Endothelial cell of hepatic sinusoid (primary cell): ENCODE data around the gene FMN2.

ENCODE experiments used
- in situ Hi-C: cut with HindIII; loops from 2 replicates; pipeline ENCODE4 v1.10.0; 2017; ENCODE audit warnings: low sequenced_read_pairs

FMN2 gene

DNA sequence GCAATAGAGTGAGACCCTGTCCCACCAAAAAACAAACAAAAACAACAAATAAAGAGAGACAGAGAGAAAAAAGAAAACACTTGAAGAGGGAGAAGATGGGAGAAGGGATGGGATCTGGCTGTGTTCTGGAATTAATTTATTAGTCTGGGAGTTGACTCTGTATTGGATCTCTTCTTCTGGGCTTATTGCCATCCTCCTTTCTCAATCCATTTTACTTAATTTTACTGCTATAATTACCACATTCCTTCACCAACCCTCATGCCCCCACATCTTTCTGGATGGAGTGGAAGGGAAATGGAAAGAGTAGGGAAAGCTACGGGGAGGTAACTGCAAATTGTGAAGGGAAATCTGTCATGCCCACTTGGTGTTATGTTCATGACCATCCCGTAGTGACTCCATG, 42.9 kb downstream of the FMN2 start:
- in situ Hi-C loops: no loop called here

DNA sequence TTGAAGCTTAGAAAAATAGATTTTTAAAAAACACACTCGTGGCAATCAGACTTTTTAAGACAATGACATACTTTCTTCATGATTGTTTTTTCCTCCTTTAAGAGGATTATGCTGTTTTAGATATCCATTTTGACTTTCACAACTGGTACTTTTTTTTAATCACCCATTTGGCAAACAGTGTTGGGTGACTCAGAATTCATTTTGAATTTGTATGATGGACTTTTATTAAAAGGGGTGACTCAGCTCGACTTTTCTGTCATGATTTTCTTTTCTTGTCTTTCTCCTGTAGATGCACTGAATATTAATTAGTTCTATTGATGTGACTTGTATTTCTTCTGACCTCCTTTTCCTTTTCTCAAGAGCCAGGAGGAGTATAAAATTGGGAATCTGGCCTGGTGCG, 44.7 kb downstream of the FMN2 start:
- in situ Hi-C loops: no loop called here

DNA sequence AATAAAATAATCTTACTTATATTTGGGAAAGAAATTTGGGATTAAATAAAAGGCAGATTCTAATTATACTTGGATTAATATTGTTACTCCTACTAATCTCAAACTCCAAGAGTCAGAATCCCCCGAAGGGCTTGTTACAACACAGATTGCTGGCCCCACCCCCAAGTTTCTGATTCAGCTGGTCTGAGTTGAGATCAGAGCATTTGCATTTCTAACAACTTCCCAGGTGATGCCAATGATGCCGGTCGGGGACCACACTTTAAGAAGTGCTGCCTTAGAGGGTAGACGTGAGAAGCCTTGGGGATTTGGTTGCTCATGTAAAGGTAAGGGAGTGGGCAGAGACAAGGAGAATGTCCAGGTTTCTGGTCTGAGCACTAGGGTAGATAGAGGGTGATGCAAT, 47.2 kb downstream of the FMN2 start:
- in situ Hi-C loops: no loop called here

DNA sequence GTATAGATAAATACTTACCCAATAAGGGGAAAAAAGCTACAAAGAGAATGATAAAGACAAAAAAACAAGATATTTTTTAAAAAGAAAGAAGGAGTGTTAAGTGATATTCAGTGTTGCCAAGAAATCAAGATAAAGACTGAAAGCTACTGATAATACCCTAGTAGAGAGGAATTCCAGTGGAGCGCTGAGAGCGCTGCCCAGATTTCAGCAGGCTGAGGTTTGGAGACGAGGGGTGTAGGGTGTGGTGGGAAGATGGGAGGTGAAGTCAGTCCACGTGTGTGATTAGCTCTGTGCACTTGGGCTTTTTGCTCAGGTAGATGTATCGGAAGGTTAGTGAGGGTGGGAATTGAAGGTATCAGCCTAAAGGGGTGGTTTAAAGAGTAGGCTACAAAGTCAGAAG, 47.8 kb downstream of the FMN2 start:
- in situ Hi-C loops: no loop called here

DNA sequence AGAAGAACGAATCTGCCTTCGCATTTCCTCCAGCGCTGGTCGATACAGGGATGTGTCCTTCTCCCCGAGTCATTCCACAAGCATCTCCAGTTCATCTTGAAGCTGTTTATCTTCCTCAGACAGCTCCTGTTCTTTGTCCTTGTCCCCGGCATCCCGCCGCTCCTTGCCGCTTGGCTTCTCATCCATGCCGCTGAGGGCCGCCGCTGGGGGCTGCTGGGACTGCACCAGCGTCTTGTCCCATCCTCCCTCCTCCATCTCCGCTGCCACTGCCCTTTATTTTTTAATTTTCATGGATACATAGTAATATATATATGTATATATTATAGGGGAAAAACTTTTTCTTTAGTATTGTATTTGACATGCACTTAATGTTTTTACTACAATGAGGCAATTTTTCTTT, 53.4 kb downstream of the FMN2 start:
- in situ Hi-C loops: no loop called here

DNA sequence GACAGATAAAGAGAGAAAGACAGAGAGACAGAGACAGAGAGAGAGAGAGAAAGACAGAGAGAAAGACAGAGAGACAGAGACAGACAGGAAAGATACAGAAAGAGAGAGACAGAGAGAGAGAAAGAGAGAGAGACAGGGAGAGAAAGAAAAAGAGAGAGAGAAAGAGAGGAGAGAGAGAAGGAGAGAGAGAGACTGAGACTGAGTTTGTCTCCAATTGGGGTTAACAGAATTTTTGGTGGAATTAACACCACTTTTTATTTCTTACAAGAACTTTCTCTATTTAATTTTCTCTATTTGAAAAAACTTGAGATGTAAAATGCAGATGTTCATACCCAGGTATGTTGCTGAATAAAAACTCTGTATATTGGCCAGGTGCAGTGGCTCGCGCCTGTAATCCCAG, 56.6 kb downstream of the FMN2 start:
- in situ Hi-C loops: no loop called here

DNA sequence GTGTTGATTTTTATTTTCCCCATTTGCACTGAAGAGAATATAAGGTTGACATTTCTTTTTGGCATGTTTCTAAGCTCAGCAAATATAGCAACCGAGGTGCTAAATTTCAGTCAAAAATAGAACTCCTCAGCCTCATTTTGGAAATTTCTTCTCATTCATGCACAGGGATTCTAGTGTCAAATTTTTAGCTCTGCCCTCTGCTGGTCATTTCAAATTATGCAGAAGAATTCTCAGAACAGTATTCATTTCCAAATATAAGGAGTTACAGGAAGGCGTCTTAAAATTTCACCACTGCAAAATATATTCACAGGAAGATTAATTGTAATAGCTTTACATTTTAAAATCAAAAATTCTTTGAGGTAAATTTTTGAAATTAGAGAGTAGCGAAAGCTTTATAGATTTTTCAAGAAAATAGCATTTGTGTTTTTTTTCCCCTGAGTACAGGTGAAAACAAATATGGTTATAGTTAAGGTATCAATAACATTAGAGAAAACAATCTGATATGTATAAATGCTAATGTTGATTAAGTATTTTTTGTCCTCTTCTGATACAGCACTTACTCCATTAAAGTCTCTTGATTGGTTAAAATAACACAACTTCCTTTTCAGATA, 57.9 kb downstream of the FMN2 start:
- in situ Hi-C loops: no loop called here

DNA sequence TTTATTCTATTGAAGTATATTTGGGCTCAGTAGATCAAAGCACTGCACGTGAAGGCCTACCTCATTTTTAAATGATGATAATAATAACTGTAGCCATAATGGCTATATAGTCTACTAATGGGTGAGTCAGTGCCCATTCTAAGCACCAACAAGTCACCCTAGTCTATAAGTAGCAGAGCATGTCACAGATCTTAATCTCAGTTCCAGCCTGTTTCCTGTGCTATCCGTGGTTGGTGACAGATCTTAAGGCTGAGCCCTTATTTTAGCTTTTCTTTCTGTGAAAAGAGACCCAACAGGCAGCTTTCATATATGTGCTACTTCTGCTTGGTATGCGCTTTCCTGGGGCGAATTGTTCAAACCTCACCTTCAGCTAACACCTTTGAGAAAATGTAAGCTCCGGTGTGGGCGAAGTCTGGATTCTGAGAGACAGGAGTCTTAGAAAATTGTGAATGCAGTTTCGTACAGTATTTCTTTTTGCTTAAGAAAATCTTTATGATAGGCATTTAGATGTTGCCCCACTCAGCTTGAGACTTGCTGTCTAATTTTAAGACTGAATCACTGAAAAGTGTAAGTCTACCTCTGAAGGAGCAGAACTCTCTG, 59.6 kb downstream of the FMN2 start:
- in situ Hi-C loops: no loop called here

DNA sequence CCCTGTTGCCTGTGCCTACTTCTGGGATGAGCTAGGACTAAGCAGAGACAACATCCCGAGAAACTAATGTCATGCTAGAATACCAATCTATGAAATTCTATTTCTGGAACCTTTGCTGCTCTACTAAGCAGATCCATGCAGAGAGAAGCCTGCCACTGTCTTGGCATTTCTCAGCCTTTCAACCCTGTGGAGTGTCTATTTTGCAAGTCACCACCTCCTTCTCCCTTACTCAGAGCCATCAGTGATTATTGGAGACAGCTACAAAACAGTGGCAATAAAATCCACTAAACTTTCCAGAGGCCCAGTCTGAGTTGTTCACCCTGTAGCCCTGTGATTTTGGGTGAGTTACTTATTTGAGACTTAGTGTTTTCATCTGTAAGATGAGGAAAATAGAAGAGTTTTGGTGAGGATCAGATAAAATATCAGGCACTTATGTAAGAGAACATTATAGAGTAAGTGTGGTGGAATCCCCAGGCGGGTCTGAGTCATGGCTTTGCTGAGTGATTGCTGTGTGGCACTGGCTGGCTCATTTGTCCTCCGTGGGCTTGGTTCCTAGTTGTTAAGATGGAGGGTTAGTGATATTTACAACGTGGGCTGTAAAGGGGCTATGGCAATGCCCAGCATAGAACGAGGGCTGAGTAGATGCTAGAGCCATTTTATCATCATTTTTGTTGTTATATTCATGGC, 61.1 kb downstream of the FMN2 start:
- in situ Hi-C loops: no loop called here

DNA sequence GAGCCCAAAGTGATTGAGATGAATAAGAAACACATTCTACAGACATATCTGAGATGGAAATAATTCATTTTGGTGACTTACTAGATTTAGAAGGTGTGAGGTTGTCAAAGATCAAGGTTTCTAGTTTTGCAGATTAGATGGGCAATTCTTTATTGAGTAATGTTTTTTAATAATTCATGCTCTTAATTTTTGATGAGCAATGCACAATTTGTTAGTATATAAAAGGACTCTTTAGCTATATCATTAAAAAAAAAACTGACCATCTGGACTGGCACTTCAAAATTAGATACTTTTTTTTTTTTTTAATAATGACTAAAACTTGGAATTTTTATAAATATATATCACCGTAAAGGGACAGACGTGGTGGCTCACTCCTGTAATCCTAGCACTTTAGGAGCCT, 63.9 kb downstream of the FMN2 start:
- in situ Hi-C loops: loop anchor here (5.0 kb wide), 1 partner anchor 128 kb away; no protein-coding TSS in a partner anchor

DNA sequence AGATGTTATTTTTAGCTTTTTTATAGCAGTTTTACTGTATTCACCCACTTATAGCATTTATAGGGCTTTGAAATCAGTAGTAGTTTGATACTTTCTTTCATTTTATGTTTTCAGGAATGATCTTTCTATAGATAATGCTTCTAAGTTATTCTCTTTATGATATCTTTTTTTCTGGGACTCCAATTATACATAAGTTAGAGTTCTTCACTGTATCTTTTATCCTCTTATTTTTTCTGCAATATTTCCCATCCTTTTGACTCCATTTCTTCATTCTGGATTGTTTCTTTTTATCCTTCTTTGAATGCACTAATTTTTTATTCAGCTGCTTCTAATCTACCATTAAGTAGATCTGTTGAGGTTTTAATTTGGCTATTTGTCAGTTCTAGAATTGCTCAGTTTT, 73.1 kb downstream of the FMN2 start:
- in situ Hi-C loops: no loop called here

DNA sequence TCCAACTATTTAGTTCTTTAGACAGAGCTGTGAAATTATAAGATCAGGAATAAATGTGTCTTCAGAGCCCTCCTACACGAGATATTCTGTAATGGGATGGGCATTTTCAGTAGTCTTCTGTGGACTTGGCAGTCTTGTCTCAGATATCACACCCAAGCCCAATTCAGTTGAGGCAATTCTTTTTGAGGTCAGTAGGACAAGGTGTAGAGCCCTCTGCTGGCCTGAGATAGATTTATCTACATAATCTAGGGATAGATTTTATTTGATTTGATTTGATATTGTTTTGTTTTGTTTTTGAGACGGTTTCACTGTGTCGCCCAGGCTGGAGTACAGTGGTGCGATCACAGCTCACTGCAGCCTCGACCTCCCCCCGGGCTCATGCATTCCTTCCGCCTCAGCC, 77.5 kb downstream of the FMN2 start:
- in situ Hi-C loops: no loop called here

DNA sequence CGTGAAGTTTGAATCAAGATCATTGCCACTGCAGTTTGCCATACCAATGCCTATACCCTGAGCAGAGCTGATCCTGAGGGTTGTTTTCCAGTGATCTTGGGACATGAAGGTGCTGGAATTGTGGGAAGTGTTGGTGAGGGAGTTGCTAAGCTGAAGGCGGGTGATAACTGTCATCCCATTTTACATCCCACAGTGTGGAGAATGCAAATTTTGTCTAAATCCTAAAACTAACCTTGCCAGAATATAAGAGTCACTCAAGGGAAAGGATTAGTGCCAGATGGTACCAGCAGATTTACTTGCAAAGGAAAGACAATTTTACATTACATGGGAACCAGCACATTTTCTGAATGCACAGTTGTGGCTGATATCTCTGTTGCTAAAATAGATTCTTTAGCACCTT, 78.6 kb downstream of the FMN2 start:
- in situ Hi-C loops: no loop called here

DNA sequence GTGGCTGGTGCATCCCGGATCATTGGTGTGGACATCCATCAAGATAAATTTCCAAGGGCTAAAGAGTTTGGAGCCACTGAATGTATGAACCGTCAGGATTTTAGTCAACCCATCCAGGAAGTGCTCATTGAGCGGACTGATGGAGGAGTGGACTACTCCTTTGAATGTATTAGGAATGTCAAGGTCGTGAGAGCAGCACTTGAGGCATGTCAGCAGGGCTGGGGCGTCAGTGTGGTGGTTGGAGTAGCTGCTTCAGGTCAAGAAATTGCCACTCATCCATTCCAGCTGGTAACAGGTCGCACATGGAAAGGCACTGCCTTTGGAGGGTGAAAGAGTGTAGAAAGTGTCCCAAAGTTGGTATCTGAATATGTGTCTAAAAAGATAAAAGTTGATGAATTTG, 79.1 kb downstream of the FMN2 start:
- in situ Hi-C loops: no loop called here

DNA sequence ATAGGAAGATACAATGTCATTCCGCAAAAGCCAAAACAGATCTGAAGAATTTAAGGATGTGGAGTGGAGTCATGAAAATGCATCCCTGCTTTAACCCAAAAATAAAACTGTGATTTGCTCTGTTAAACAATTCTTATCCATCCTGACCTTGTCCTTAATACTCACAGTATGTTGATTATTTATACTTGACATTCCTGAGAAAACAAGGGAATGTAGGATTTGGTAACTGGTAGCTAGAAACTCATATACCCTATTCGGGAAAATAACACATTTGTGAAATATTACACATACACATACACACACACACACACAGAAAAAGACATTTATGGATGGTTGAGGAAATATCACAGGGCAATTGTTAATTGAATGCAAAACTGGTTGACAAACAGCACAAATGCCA, 80.2 kb downstream of the FMN2 start:
- in situ Hi-C loops: no loop called here

DNA sequence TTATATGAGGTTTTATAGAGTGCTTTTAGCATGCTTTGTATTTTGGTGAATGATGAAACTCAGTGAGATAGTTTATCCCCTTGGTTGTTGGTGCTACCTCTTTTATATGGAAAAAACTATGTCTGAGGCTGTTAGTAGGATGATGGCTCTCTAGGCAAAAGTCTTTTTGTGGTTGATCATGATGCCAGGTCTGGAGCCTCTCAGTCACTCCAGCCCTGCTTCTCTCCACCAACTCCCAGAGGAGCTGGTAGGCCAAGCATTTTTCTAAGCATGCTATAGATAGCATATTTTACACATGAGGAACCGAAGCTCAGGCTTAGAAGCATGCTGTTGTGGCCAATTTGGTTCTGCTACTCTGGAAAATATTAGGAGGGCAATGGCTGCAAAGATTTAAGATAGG, 82.2 kb downstream of the FMN2 start:
- in situ Hi-C loops: no loop called here

DNA sequence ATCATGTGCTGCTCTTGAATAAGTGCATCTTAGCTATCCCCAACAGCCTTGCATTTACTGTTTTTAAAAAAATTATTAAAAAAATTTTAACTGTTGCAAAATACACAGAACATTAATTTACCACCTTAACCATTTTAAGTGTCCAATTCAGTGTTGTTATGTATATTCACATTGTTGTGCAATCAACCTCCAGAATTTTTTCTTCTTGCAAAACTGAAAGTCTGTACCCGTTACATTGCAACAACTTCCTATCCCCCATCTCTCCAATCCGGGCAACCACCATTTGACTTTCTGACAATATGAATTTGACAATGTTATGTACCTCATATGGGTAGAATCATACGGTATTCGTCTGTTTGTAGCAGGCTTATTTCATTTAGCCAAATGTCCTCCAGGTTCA, 83.1 kb downstream of the FMN2 start:
- in situ Hi-C loops: no loop called here

DNA sequence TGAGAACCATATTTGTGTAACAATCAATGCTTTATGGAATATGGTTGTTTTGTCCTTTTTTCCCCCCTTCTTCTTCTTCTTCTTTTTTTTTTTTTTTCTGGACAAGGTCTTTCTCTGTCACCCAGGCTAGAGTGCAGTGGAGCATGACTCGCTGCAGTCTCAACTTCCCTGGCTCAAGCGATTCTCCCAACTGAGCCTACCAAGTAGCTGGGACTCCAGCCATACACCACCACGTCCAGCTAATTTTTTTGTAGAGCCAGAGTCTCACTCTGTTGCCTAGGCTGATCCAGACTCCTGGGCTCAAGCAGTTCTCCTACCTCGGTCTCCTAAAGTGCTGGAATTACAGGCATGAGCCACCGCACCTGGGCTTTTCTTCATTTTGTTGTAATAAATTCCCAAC, 86.7 kb downstream of the FMN2 start:
- in situ Hi-C loops: no loop called here

DNA sequence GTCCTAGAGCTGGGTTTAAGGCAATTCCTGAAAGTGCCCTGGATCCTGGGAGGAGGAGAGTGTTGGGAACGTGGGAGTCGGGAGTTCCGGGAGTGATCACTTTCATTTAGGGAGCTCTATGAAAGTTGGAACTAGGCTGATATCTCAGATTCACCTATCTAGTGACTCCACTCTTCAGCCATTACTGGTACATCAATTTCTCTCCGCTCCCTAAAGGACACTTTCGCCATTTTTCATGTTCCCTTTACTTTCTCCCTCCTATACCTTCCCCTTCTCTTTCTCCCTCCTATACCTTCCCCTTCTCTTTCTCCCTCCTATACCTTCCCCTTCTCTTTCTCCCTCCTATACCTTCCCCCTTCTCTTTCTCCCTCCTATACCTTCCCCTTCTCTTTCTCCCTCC, 93.0 kb downstream of the FMN2 start:
- in situ Hi-C loops: loop anchor here (5.0 kb wide), 1 partner anchor 157 kb away; no protein-coding TSS in a partner anchor

DNA sequence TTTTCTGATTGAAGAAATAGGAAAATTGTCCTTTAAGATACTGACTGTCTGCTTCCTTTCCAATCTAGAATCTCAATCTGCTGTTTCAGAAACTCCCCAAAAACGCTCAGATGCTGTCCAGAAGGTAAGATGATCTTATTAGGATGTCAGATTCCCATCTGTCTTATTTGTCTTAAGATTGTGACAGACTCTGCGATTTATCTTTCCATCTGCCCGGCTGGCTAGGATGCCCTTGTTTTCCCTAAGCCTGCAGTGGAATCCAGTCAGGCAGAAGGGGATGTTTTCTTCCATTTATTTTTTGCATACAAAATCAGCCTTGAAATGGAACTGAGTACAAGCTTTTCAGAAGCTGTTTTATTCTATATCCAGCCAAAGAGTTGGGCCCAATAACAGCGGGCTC, 96.5 kb downstream of the FMN2 start:
- in situ Hi-C loops: loop anchor here (5.0 kb wide), 1 partner anchor 161 kb away; no protein-coding TSS in a partner anchor

DNA sequence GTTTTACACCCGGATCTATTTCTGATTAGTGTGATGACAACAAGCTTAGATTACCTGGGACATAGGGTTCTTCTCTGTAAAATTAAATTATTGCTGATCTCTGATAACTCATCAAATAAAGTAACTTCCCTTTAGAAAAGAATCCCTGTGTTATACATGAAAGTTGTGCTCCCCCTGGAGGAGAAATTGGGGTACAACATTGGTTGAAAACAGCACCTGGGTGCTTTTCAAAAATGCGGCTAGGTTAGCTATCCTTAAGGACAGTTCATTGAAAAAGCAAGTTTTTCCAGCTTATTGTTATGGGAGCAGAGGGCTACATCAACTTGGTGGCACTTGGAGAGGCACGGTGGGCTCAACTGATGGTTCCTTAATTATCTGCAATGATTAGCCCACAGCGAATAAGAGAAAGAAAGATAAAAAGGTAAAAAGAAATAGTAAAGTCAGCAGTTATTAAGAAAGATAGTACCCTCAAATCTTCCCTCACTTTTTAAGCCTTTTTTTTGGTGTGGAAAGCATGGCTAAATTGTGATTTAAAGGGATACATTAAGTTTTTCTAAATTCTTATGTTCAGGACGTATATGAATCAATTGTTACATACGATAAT, 97.8 kb downstream of the FMN2 start:
- in situ Hi-C loops: loop anchor here (5.0 kb wide), 1 partner anchor 162 kb away; no protein-coding TSS in a partner anchor

DNA sequence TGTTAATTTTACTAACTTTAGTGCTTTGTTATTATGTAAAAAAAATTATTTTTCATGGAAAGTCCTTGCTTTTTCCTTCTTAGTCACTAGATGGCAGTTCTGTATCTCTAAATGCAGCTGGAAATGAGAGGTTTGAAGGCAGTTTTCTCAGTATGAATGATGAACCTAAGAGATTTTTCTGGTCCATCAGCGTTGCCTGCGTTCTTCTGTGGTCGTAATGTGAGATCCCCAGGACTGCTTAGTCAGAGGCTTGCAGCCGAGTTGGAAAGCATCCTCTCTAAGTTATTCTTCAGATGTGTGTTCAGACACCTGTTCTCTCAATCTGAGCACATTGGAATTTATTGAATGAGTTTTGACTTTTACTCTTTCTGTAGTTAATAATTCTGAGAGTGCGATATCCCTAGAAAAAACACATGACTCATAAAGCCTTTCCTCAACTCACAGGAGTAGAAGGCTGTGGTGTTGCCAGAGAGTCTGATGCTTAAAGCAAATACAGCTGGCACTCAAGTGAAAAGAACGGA, 99.3 kb downstream of the FMN2 start:
- in situ Hi-C loops: no loop called here
